ENCODE data around the gene CAMTA1. TPM values are rescaled to one million over a fixed set of nuclear protein-coding genes. Genes with fewer than 3 reads are reported as not detected.

The CAMTA1 gene
- total RNA-seq, 2 donors from 2014 or later = 100 to 102 TPM

DNA sequence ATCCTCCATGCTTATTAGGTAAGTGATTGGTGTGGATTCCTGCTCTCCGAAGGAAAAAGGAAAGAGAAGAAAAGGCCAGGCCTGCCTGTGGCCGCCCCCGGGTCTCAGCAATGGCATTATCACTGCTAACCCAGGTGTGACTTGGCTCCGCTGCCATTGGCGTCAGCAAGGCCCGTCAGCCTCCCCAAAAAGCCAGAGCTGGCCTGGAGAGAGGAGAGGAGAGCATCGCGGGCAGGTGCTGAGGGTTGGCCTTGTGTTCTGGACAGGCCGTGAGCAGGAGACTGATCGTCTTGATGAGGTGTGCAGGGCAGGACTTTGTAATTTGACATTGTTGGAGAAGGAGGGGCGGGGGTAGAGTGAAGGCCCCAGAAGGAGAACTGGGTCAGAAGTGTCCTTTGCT lies 186.4 kb downstream of the CAMTA1 start:
- Histone ChIP-seq H3K9me3 (no peaks in the 10 kb centered on the region), H3K4me3 (no peak overlapping the region), H3K36me3 (no peaks in the 10 kb centered on the region), H3K4me1 (replicated peaks) (no peaks in the 10 kb centered on the region), H3K27me3 (replicated peaks; ENCODE audit: insufficient read depth) (no peaks in the 10 kb centered on the region), H3K27ac (no peak overlapping the region)
- TF ChIP-seq POLR2AphosphoS5 (IDR thresholded peaks at IDR 0.05) (no peak), POLR2A (IDR thresholded peaks at IDR 0.05) (no peak), CTCF (IDR thresholded peaks at IDR 0.05) (no peak)
- no peak for DNase-seq (ENCODE audit: low spot score)
- intact Hi-C loops (cut with DNase I) = no loop called here
- WGBS = 84% methylated on average over 11 of the region's 11 CpGs

DNA sequence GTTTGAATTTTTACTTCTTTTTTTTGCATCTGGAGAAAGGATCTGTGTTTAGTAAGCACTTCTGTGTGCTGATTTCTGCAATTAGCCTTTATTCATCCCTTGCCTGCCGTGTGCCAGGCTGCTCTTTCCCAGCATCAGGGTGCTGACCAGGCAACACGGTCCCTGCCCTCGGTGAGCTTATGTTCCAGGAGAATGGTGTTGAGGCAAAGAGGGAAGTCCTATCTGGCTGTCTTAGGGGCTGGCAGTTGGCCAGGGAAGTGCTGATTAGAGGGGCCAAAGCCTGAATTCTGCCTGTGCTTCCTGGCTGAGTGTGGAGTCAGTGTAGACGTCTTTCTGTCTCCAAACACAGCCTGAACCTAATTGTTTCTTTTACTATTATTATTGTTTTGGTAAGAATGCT lies 187.1 kb downstream of the CAMTA1 start:
- TF ChIP-seq CTCF (IDR thresholded peaks at IDR 0.05) = no peak
- TF ChIP-seq POLR2A (IDR thresholded peaks at IDR 0.05) = no peak
- TF ChIP-seq POLR2AphosphoS5 (IDR thresholded peaks at IDR 0.05) = no peak
- H3K36me3 ChIP-seq = no peaks in the 10 kb centered on the region
- no peaks in the 10 kb centered on the region for H3K4me1 ChIP-seq (replicated peaks)
- no peaks in the 10 kb centered on the region for H3K27me3 ChIP-seq (replicated peaks; ENCODE audit: insufficient read depth)
- no peak overlapping the region for H3K27ac ChIP-seq
- no peak overlapping the region for H3K4me3 ChIP-seq
- no peaks in the 10 kb centered on the region for H3K9me3 ChIP-seq
- no peak for DNase-seq (ENCODE audit: low spot score)
- intact Hi-C loops (cut with DNase I) = no loop called here
- WGBS = 66% methylated on average over 4 of the region's 4 CpGs

DNA sequence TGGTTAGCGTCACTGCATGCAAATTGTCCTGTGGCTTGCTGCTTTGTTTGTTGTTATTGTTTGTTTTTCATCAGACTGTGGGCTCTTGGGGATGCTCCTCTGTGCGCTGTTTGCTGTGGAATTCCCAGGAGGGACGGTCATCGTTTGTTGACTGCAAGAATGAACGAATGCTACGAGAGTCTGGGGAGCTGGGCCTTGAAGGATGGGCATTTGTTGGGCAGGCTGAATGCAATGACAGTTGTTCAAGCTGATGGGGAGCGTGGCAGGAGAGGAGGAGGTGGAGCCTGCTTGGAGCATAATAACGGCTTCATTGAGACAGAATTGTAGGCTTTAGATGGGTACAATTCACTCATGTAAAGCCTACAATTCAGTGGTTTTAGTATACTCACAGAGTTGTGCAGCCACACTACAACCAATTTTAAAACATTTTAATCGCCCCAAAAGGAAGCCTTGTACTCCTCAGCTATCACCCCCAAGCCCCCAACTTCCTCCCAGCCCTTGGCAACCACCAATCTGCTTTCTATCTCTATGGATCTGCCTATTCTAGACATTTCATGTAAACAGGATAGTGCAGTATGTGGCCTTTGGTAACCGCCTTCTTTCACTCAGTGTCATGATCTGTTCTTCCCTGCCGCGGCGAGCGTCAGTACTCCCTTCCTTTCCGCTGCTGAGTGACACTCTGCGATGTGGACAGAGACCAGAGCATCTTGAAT lies 190.2 kb downstream of the CAMTA1 start:
- DNase-seq (ENCODE audit: low spot score) = no peak
- Histone ChIP-seq H3K9me3 (no peaks in the 10 kb centered on the region), H3K27me3 (replicated peaks; ENCODE audit: insufficient read depth) (no peaks in the 10 kb centered on the region), H3K4me1 (replicated peaks) (no peaks in the 10 kb centered on the region), H3K36me3 (no peaks in the 10 kb centered on the region), H3K4me3 (no peak overlapping the region), H3K27ac (no peak overlapping the region)
- 80% methylated on average over 16 of the region's 16 CpGs for WGBS
- intact Hi-C loops (cut with DNase I) = no loop called here
- TF ChIP-seq POLR2AphosphoS5 (IDR thresholded peaks at IDR 0.05) = no peak
- no peak for TF ChIP-seq POLR2A (IDR thresholded peaks at IDR 0.05)
- TF ChIP-seq CTCF (IDR thresholded peaks at IDR 0.05) = no peak

- no peak for DNase-seq (ENCODE audit: low spot score)
- Histone ChIP-seq H3K27ac (no peak overlapping the region), H3K4me3 (no peak overlapping the region), H3K9me3 (no peaks in the 10 kb centered on the region), H3K27me3 (replicated peaks; ENCODE audit: insufficient read depth) (no peaks in the 10 kb centered on the region), H3K4me1 (replicated peaks) (no peaks in the 10 kb centered on the region), H3K36me3 (no peaks in the 10 kb centered on the region)
- intact Hi-C loops (cut with DNase I) = no loop called here
- 80% methylated on average over 6 of the region's 6 CpGs for WGBS
- no peak for TF ChIP-seq CTCF (IDR thresholded peaks at IDR 0.05)
- TF ChIP-seq POLR2AphosphoS5 (IDR thresholded peaks at IDR 0.05) = no peak
- TF ChIP-seq POLR2A (IDR thresholded peaks at IDR 0.05) = no peak
These were observed 190.8 kb downstream of the CAMTA1 start for GRCh38 chr1:6976044-6976375.

- no peak for DNase-seq (ENCODE audit: low spot score)
- no peaks in the 10 kb centered on the region for H3K4me1 ChIP-seq (replicated peaks)
- H3K9me3 ChIP-seq = no peaks in the 10 kb centered on the region
- intact Hi-C loops (cut with DNase I) = no loop called here
- no peaks in the 10 kb centered on the region for H3K27me3 ChIP-seq (replicated peaks; ENCODE audit: insufficient read depth)
- TF ChIP-seq POLR2A (IDR thresholded peaks at IDR 0.05) (no peak), CTCF (IDR thresholded peaks at IDR 0.05) (no peak), POLR2AphosphoS5 (IDR thresholded peaks at IDR 0.05) (no peak)
- H3K36me3 ChIP-seq = no peaks in the 10 kb centered on the region
- H3K27ac ChIP-seq = no peak overlapping the region
- WGBS = 70% methylated on average over 5 of the region's 5 CpGs
- H3K4me3 ChIP-seq = no peak overlapping the region
These were observed 193.9 kb downstream of the CAMTA1 start for GRCh38 chr1:6979003-6979613.

All from prostate gland (tissue), 2 donors.